ENCODE results near the gene SNX24. TPM values are rescaled to one million over a fixed set of nuclear protein-coding genes. Genes with fewer than 3 reads are reported as not detected.

SNX24 gene
- total RNA-seq, 1 experiment from 2014 or later = 10.8 TPM

DNA sequence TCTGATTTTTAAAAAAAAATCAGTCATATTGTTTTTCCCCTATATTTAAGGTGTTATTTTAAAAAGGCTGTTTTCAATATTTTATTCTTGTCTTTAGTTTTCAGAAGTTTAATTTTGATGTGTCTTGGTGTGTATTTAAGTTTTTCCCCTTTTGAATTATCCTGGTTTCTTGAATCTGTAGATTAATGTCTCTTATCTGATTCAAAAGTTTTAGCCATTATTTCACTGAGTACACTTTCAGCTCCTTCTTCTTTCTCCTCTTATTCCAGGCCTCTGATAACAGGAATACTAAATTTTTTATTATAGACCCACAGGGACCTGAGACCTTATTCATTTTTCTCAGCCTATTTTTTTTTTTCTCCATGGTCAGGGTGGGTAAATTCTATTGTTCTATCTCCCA lies 109.3 kb downstream of the SNX24 start:
- DNase-seq (ENCODE audit: low read depth, low spot score) (no peak), ATAC-seq (no peak)
- H3K9me2 ChIP-seq (ENCODE audit: insufficient read depth) = no peaks in the 10 kb centered on the region
- H3K79me2 ChIP-seq (ENCODE audit: insufficient read depth, low read length) = no peaks in the 10 kb centered on the region
- POLR2A ChIA-PET = no interaction called here
- H2AFZ ChIP-seq (ENCODE audit: low read depth, low read length, poor library complexity, severe bottlenecking) = no peak overlapping the region
- no peak overlapping the region for H3K4me2 ChIP-seq (ENCODE audit: low read length)
- H3K27me3 ChIP-seq (ENCODE audit: insufficient read depth, low read length) = no peaks in the 10 kb centered on the region
- H3K9ac ChIP-seq (ENCODE audit: low read length) = no peak overlapping the region
- no peak overlapping the region for H3K4me3 ChIP-seq (replicated peaks in 1 of 2; ENCODE audit: low read depth in 1 of 2, low read length in 2 of 2)
- no peaks in the 10 kb centered on the region for H3K36me3 ChIP-seq (ENCODE audit: control insufficient read depth in 1 of 2, insufficient read depth in 2 of 2, low read length in 2 of 2)
- TF ChIP-seq, protein P1, sequence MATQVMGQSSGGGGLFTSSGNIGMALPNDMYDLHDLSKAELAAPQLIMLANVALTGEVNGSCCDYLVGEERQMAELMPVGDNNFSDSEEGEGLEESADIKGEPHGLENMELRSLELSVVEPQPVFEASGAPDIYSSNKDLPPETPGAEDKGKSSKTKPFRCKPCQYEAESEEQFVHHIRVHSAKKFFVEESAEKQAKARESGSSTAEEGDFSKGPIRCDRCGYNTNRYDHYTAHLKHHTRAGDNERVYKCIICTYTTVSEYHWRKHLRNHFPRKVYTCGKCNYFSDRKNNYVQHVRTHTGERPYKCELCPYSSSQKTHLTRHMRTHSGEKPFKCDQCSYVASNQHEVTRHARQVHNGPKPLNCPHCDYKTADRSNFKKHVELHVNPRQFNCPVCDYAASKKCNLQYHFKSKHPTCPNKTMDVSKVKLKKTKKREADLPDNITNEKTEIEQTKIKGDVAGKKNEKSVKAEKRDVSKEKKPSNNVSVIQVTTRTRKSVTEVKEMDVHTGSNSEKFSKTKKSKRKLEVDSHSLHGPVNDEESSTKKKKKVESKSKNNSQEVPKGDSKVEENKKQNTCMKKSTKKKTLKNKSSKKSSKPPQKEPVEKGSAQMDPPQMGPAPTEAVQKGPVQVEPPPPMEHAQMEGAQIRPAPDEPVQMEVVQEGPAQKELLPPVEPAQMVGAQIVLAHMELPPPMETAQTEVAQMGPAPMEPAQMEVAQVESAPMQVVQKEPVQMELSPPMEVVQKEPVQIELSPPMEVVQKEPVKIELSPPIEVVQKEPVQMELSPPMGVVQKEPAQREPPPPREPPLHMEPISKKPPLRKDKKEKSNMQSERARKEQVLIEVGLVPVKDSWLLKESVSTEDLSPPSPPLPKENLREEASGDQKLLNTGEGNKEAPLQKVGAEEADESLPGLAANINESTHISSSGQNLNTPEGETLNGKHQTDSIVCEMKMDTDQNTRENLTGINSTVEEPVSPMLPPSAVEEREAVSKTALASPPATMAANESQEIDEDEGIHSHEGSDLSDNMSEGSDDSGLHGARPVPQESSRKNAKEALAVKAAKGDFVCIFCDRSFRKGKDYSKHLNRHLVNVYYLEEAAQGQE (IDR thresholded peaks at IDR 0.05; ENCODE audit: low read depth) = no peak
- no peak for TF ChIP-seq POLR2A (IDR thresholded peaks at IDR 0.05; ENCODE audit: borderline replicate concordance, extremely low read depth, insufficient read depth, insufficient read length)
- TF ChIP-seq, protein P2, sequence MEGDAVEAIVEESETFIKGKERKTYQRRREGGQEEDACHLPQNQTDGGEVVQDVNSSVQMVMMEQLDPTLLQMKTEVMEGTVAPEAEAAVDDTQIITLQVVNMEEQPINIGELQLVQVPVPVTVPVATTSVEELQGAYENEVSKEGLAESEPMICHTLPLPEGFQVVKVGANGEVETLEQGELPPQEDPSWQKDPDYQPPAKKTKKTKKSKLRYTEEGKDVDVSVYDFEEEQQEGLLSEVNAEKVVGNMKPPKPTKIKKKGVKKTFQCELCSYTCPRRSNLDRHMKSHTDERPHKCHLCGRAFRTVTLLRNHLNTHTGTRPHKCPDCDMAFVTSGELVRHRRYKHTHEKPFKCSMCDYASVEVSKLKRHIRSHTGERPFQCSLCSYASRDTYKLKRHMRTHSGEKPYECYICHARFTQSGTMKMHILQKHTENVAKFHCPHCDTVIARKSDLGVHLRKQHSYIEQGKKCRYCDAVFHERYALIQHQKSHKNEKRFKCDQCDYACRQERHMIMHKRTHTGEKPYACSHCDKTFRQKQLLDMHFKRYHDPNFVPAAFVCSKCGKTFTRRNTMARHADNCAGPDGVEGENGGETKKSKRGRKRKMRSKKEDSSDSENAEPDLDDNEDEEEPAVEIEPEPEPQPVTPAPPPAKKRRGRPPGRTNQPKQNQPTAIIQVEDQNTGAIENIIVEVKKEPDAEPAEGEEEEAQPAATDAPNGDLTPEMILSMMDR (IDR thresholded peaks at IDR 0.05 in 2 of 3, conservative IDR thresholded peaks at IDR 0.05 in 1 of 3; ENCODE audit: borderline replicate concordance in 1 of 3, insufficient read depth in 1 of 3, low read depth in 2 of 3, low read length in 2 of 3) = no peak
- TF ChIP-seq YY1 (IDR thresholded peaks at IDR 0.05; ENCODE audit: extremely low read depth, insufficient replicate concordance, low read depth, low read length) = no peak
- TF ChIP-seq ZNF274 (IDR thresholded peaks at IDR 0.05; ENCODE audit: low read depth, low read length) = no peak
- TF ChIP-seq EZH2phosphoT487 (IDR thresholded peaks at IDR 0.05; ENCODE audit: borderline replicate concordance) = no peak
- CTCF ChIA-PET = no interaction called here
- BruUV-seq (replicated peaks) = no TSS peak
- no peaks in the 10 kb centered on the region for H4K20me1 ChIP-seq (ENCODE audit: insufficient read depth)
- RAD21 ChIA-PET (ENCODE audit: low non-redundant PET in 1 of 2, low total read pairs in 2 of 2, uncharacterized antibody in 2 of 2, unreplicated experiment in 2 of 2) = no interaction called here
- H3K27ac ChIP-seq (ENCODE audit: low read depth, low read length) = no peak overlapping the region
- no peaks in the 10 kb centered on the region; a peak in 1 of 4 replicates for H3K9me3 ChIP-seq (ENCODE audit: control insufficient read depth in 1 of 2, insufficient read depth in 1 of 2, low read depth in 1 of 2, low read length in 2 of 2)
- intact Hi-C loops (cut with micrococcal nuclease) = no loop called here
- no peaks in the 10 kb centered on the region for H3K4me1 ChIP-seq (ENCODE audit: control insufficient read depth in 1 of 2, insufficient read depth in 2 of 2, low read length in 2 of 2)
